Activated CD8-positive, alpha-beta memory T cell treated with anti-CD3 and anti-CD28 coated beads, Interleukin-2, amount 50 U/mL, for 24 hours (primary cell): ENCODE results near the gene RHEX.
"Not testable (repeated sequence)": the region's sequence is repeated elsewhere in the genome, so short reads cannot be mapped to it uniquely, and the experiment has no call there.

Experiments used
- DNase-seq: peaks from one replicate; pipeline ENCODE4 v3.0.0-alpha.2; 2020; ENCODE audit errors: extremely low read depth

Gene RHEX

DNA sequence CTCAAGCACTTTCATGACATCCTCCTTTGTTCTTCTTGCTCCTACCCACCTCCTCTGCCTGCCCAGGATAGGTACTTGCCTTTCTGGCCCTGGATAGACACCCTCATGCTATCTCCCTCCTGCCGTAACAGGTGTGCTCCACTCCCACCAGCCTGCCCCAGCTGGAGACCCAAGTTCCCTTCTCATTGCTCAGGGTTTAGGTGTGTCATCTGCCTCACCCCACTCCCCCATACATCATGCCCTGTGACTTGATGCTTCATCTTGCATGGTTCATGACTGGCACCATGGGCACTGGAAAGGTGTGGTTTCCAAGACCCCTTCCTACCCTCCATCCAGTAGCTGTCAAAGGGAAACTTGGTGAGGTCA is 5.9 kb downstream of the RHEX start:
- no peak for DNase-seq

DNA sequence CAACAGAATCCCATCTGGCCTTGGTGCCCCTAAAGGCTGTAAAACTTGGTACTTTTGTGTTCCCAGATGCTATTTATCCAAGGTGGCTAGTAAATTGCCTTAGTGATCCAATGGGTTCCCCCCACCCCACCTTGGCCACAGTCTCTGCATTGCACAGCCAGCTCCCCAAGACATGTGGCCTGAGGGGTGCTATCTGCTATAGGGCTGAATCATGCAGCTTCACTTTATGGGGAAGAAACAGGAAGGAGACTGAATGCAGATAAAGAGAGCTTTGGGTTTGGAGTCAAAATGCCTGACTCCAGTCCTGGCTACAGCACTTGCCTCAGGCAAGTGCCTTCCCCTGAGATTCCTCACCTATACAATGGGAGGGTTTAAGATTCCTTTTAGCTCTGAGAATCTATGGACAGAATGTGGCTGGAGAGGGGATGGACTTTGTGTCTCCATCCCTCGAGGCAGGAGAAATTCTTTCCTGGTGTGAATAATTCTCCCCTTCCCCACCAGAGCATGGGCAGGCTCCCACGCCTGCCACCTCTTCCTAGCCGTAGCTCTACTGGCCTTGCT is 6.5 kb downstream of the RHEX start:
- no peak for DNase-seq

DNA sequence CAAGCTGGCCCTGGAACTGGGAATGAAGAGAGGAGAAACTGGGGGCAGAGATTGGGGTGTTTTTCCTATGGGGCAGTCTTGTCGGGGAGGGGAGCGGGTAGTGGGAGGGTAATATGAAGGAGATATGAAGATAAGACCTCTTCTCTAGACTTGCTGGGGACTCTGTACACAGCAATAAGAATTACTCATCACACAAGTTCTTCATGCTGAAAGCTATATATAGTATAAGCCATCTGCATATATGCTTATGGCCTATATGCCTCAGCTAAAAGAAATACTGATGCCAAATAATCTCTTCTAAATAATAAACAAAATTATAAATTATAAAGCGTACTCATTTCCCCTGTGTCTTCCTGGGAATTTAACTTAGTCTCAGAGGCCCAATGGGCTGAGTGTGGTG is 7.9 kb downstream of the RHEX start:
- DNase-seq: no peak

DNA sequence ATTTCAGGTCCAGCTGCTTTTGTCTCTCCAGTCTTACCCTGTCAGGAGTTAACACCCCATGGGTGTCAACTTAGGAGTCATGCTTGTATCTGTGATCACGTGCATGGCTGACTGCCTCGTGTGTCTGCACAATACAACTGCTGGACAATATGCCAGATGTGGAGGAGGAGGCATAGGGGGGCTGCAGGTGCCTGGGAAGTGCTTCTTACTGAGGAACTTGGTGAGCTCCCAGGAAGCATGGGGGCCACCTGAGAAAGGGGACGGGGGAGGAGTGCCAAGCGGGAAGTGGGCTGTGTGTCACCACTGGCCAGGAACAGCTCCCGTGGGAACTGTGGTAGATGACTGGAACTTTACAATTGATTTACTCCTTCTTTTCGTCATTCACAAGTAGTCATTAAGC is 9.5 kb downstream of the RHEX start:
- no peak for DNase-seq

DNA sequence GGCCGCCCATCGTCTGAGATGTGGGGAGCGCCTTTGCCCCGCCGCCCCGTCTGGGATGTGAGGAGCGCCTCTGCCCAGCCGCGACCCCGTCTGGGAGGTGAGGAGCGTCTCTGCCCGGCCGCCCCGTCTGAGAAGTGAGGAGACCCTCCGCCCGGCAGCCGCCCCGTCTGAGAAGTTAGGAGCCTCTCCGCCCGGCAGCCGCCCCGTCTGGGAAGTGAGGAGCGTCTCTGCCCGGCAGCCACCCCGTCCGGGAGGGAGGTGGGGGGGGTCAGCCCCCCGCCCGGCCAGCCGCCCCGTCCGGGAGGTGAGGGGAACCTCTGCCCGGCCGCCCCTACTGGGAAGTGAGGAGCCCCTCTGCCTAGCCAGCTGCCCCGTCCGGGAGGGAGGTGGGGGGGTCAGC is 11.0 kb downstream of the RHEX start:
- DNase-seq: not testable (repeated sequence)

DNA sequence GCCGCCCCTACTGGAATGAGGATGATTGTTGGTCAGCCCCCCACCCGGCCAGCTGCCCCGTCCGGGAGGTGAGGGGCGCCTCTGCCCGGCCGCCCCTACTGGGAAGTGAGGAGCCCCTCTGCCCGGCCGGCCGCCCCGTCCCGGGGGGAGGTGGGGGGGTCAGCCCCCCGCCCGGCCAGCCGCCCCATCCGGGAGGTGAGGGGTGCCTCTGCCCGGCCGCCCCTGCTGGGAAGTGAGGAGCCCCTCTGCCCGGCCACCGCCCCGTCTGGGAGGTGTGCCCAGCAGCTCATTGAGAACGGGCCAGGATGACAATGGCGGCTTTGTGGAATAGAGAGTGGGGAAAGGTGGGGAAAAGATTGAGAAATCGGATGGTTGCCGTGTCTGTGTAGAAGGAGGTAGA is 11.5 kb downstream of the RHEX start:
- DNase-seq: not testable (repeated sequence)

DNA sequence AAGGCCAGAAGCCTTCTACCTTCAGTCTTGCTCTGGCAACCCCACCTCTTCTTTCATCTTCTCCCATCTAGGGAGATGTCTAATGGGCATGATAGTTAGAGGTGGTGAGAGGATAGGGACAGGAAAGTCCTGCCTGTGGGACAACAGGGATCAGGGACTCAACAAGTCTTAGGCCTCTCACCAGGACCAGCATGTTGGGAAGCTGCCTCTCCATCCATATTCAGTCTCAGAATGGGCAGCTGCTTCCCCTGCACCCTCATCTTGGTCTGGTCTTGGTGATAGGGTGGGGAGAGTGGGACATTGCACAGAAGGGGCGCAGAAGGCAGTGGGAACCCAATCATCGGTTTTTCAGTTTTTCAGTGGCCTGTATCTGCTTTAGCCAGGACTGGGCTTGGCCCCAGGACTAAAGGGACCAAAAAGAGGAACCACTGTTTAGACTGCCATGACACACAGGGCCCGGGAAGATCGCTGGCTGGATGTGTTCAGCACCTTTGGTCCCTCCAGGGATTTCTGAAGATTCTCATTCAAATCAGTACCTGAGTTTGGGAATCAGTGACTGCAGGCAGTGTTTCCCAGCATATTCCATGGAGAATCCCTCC is 12.7 kb downstream of the RHEX start:
- DNase-seq: no peak

DNA sequence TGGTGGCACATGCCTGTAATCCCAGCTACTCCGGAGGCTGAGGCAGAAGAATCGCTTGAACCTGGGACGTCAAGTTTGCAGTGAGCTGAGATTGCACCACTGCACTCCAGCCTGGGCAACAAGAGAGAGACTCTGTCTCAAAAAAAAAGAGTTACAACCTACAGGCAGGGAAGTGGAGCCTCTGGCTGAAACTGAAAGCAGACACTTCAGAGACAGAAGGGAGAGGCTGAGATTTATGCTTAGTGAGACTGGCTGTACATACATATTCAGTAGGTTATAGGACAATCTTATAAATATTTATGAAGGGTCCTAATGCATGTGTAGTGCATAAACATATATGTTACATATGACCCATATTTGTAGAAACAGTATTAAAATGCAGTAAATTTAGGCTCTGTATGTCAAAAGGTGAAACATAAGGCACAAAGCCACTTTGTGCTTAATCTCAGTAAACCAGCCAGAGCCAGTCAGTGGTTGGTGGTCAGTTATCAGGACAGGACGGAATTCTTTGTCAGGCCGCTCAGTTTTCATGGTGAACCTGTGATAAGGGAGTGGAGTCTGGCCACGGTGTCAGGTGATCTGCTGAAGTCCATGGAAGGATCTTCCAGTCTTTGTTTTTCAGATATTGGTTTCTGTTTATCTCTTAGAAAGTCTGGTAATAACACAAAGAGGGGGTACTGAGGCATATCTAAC is 13.7 kb downstream of the RHEX start:
- DNase-seq: no peak

DNA sequence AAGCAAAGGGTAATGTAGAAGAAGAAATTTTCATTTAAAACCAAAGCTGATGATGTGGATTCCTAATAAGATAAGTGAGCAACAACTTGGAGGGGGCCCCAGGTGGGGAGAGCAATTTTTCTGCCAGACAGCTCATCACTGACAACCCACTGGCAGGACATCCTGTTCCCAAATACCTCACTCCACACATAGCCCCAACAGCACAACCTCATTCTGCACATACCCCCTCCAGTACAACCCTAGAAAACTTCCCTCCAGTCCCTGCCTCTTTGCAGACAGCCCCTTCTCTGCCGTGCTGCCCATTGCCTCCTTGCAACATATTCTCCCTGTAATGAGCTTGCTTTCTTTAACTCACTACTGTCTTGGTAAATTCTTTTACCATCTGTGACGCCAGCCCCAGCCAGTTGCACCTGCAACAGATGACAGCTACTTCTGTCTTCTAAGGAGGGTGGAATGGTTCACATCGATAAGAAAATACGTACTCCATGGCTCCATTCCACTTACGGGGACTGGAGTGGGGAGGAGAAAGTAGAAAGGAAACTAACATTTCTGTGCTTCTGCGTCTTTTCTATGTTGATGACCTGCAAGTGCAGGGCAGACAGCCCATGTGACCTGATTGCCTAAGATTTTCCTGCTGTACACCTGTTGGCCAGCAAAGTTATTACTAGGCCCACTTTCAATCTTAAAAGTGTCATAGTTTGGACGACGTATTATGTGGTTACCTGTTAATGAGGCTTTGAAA is 14.7 kb downstream of the RHEX start:
- DNase-seq: no peak

DNA sequence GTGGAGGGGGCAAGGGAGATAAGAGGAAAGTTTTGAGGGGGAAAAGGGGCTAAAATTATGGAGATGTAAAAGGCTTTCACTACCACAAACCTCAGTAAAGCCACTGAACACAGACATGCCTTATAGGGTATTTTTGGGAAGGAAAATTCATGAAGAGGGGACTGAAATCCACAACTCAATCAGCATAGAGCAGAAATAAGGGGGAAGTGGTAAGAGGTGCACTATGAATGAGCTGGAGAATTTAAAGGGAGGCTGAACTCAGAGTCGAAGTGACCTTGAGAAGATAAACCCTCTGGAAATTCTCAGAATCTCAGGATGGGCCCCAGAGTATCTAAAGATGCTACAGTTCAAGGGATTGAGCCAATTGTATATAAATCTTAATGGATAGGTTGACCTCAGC is 15.3 kb downstream of the RHEX start:
- DNase-seq: no peak

DNA sequence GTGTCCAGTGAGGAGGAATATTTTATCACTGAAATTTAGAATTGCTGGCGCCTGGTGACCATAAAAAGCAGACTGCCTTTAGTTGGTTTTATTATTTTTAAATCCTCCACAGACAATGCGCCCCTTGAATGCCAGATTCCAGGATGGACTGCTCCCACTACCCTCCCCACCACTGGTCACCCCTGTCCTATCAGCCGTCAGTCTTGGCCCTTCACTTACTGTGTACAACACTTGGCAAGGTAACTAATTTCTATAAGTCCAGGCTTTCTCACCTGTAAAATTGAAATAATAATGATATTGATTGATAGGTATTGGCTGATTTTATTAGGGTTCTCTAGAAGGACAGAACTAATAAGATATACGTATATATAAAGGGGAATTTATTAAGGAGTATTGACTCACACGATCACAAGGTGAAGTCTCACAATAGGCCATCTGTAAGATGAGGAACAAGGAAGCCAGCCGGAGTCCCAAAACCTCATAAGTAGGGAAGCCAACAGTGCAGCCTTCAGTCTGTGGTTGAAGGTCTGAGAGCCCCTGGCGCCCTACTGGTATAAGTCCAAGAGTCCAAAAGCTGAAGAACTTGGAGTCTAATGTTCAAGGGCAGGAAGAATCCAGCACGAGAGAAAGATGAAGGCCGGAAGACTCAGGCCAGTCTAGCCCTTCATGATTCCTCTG is 17.8 kb downstream of the RHEX start:
- DNase-seq: no peak

DNA sequence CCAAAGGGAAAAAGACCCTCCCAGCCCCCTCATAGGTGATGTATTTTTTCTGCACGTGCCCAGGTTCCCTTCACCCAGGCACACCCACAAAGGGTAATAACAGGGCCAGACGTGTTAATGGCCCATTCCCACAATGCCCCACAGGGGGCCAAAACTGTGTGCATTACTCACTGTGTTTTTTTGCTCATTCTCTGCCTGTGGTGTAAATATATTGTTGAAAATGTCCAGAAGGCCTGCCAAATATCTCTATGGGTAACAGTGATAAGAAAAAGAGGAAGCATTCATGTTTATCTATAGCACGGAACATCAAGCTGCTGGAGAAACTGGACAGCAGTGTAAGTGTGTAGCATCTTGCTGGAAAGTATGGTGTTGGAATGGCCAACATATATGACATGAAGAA is 21.9 kb downstream of the RHEX start:
- no peak for DNase-seq

DNA sequence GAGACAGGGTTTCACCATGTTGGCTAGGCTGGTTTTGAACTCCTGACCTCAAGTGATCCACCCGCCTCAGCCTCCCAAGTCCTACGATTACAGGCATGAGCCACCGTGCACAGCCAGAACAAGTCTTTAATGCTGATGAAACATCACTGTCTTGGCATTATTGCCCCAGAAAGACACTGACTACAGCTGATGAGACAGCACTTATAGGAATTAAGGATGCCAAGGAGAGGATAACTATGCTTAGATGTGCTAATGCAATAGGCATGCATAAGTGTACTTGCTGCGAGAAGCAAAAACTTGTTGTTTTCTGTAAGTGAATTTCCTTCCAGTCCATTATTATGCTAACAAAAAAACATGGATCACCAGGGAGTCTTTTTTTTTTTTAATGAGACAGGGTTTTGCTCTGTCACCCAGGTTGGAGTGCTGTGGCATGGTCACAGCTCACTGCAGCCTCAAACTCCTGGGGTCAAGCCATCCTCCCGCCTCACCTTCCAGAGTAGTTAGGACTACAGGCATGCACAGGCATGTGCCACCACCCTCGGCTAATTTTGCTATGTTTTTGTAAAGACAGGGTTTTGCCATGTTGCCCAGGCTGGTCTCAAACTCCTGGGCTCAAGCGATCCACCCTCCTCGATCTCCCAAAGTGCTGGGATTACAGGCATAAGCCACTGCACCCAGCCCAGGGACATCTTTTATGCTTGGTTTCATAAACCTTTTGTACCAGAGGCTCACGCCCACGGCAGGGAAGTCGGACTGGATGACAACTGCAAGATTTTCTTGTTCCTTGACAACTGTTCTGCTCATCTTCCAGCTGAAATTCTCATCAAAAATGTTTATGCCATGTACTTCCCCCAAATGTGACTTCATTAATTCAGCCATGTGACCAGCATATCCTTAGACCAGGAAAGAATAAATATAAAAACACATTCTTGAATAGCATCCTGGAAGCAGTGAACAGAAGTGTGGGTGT is 23.1 kb downstream of the RHEX start:
- no peak for DNase-seq

DNA sequence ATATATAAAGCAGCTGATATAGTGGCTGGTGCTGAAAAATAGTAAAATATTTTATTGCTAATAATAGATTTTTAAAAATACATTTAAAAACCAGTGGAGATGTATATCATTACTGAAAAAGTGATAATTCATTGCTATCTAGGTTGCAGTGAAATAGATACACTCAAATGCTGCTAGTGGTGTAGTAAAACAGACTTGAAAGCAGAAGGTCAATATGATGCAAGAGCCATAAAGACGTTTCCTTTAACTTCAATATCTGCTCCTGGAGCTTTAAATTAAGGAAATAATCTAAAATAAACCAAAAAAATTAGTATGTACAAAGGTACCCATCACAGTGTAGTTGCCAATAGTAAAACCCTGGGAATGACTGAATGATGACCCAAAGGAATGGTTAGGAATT is 26.2 kb downstream of the RHEX start:
- no peak for DNase-seq

DNA sequence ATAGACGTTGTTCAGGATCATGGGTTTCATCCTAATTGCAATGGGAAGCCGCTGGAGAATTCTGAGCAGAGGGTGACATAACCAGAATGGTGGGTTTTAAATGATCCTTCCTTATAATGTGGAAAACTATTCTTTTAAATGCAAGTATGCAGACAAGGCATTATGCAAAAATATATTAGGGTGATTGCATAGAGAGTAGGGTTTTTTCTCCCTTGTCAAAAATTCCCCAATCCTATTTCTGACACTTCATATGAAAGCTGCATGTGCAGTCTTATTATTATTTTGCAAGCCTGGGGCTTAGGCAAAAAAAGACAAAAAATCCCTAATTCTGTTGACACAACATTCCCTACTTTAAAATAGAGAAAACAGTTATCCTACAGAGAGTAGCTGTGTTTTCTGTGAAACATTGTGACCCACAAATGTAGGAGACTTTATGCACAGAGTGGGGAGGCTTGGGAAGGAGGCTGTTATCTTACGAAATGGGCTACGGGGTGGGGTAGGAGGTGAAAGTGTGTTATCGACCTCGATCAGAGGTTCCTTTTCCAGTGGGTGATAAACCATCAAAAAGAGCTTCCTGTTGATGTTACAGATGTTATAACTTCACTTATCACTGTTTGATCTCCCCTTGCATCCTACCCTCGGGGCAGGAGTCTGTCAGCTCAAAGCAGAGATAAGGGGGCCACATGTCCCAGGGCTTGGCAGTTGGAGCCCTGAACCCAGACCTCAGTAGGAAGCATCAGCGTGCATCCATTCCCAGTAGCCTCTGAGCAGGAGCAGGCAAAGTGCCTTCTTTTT is 27.2 kb downstream of the RHEX start:
- DNase-seq: no peak

DNA sequence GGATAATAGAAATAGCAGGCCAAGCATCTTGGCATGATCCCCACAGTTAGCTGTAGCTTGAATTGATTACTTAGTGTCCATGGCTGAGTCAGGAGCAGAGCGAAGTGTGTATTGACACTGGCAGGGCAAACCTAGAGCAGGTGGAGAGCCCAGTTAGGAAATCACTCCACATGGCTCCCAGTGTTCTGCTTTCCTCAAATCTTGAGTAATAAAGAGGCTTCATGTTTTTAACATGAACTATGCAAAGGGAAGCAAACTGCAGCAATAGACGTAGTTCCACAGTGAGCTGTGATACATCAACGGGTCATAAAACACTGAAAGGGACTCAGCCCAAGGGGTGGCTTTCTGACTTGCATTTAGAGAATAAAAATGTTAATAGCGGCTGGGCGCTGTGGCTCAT is 28.9 kb downstream of the RHEX start:
- DNase-seq: no peak

DNA sequence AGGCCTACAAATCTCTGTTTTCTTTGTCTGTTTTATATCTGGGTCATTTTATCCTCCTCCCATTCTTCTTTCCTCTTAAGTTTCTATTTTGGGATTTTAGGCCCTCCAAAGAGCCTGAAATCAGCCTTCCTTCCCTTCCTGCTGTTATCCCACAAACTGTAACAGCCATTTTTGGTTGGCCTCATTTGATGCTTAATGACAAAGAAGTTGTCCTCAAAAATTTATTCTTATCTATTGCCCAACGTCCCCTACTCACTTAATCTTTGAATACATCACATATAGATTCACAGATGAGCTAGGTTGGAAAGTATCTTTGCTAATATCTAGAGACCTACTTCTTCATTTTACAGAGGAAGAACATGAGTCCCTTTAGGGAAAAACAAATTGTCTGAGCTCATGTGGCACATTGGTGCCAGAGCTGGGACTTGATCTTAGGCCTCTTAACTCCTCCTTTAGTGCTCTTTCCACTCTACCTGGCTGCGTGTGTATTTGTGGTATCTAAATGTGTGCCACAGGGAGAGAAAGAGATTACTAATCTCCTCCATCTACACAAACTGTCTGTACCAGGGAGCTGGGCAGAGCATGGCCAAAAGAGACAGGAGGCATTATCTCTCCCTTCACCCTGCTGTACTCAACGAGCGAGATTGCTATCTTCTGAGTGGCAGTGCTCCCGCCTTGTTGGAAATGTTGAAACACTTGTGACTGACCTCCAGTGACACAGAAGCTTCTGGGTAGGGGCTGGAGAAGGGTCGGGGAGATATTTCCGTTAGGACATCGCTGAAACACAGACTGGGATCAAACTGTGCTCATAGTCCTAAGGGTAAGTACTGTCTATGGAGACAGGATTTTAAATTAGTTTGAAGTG is 30.1 kb downstream of the RHEX start:
- no peak for DNase-seq

DNA sequence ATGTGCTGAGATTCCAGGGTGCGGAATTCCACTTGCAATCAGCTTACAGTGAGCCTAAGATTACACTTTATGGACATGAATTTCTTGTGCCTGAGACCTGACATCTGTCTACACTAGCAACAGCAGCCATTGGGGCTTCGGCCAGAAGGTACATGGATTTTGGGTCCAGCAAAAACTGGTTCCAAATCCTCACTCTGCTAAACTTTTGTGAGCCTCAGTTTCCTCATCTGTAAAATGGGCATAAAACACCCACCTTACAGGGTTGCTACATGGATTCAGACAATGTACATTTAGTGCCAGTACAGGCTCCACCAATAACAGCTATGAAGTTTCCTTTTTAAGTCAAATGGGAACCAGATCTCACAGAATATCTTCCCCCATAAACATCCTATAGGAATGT is 30.8 kb downstream of the RHEX start:
- no peak for DNase-seq

DNA sequence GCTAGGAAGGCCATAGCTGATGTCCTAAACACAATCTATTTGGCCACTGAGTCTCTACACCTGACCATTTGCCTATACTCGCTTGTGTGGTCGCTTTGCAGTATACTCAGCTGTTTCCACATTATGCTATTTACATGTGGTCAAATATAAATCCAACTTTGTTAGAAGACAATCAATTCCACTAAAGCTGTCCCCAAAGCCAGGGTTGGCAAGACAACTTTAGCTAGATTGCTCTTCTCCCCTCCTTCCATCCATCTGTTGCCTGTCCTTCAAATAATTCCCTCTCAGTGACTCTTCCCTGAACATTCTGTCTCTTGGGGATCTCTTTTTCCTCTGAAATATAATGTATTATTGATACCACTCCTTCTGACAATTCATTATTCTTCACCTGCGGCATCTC is 34.1 kb downstream of the RHEX start:
- DNase-seq: no peak
